Measurements from ENCODE around the gene AMDHD1.

AMDHD1 gene

GRCh38 chr12:95996034-95996658 lies 53.0 kb downstream of the AMDHD1 start, which contains the start of gene HAL:
Gene HAL, minus strand, starts transcription at chr12:95996344. Its CDS starts 434 bp downstream, at chr12:95995910.
- DNase-seq (ENCODE audit: low read depth): no peak

GRCh38 chr12:95997276-95997675 lies 54.1 kb downstream of the AMDHD1 start:
- DNase-seq (ENCODE audit: low read depth): no peak

- no peak for DNase-seq (ENCODE audit: low read depth)
Measured at GRCh38 chr12:95997911-95998510, 54.9 kb downstream of the AMDHD1 start.

- DNase-seq (ENCODE audit: low read depth): no peak
Measured at GRCh38 chr12:95998611-95999286, 55.6 kb downstream of the AMDHD1 start.

GRCh38 chr12:95999484-95999883 lies 56.4 kb downstream of the AMDHD1 start:
- DNase-seq (ENCODE audit: low read depth): no peak

GRCh38 chr12:96000858-96001257 lies 57.7 kb downstream of the AMDHD1 start:
- DNase-seq (ENCODE audit: low read depth): no peak

- no peak for DNase-seq (ENCODE audit: low read depth)
Measured at GRCh38 chr12:96006727-96007126, 63.6 kb downstream of the AMDHD1 start.

GRCh38 chr12:96007729-96008128 lies 64.6 kb downstream of the AMDHD1 start:
- DNase-seq (ENCODE audit: low read depth): no peak

- no peak for DNase-seq (ENCODE audit: low read depth)
Measured at GRCh38 chr12:96014943-96015599, 71.9 kb downstream of the AMDHD1 start.

GRCh38 chr12:96015672-96016071 lies 72.5 kb downstream of the AMDHD1 start:
- no peak for DNase-seq (ENCODE audit: low read depth)
